GM12878 (cell line): ENCODE data around the gene ARF3. TPM values are rescaled to one million over a fixed set of nuclear protein-coding genes. Genes with fewer than 3 reads are reported as not detected.

ENCODE experiments used
- ATAC-seq: fragments of 200-7000 bp; cut with Tn5 transposase; 3 replicates; pipeline ENCODE4 v1.9.1; 2020; ENCODE audit warnings: mild to moderate bottlenecking, moderate library complexity
- BruUV-seq: library from RNA; stranded (reverse); fragments of 400-500 nt; replicated peaks from 2 replicates; lab custom pipeline; 2021; lab: Mats Ljungman, UMichigan
- CTCF ChIA-PET: fragments of 300-600 bp; sonication (Branson Sonifier 250); formaldehyde crosslinking; extraction: SDS; loops from one replicate; lab custom pipeline; 2021; ENCODE audit warnings: inconsistent platforms; lab: Yijun Ruan, JAX
- POLR2A ChIA-PET: fragments of 350-600 bp; formaldehyde crosslinking; extraction: SDS; loops from one replicate; lab custom pipeline; 2021; ENCODE audit warnings: inconsistent platforms; lab: Charles Lee
- RAD21 ChIA-PET: fragments of 300-600 bp; sonication (Branson Sonifier 250); formaldehyde crosslinking; loops from one replicate; lab custom pipeline; 2023; ENCODE audit warnings: antibody characterized with exemption; ENCODE audit not compliant: unreplicated experiment; lab: Charles Lee
- SMC1A ChIA-PET: fragments of 300-600 bp; sonication (Branson Sonifier 250); formaldehyde crosslinking; loops from one replicate; lab custom pipeline; 2023; ENCODE audit not compliant: unreplicated experiment, uncharacterized antibody; lab: Charles Lee
- DNase-seq: peaks from one replicate; pipeline ENCODE4 v3.0.0-alpha.2; 2011; ENCODE audit warnings: low read depth, low spot score
- FAIRE-seq: peaks from 3 replicates; lab custom pipeline; 2011; peaks lifted over from hg19 to GRCh38; lab: Jason Lieb, UNC
- H2AFZ ChIP-seq: 2 replicates; pipeline ENCODE4 v1.6.0; 2011; ENCODE audit warnings: low read depth, low read length, control low read depth; ENCODE audit not compliant: control insufficient read depth
- H3K27ac ChIP-seq: 2 replicates; pipeline ENCODE4 v1.5.1; 2011; ENCODE audit warnings: control low read depth; ENCODE audit not compliant: control insufficient read depth, insufficient read depth
- H3K27me3 ChIP-seq, 2 experiments: replicated peaks in 1 of 2; 2 replicates each; pipeline versions ENCODE4 v1.6.0 to v1.6.1; 2011; ENCODE audit warnings: low read length in 1 of 2; ENCODE audit not compliant: control insufficient read depth in 2 of 2, insufficient read depth in 2 of 2
- H3K36me3 ChIP-seq, 2 experiments: 2 replicates each; pipeline ENCODE4 v1.5.1; 2011; ENCODE audit warnings: low read length in 1 of 2; ENCODE audit not compliant: control insufficient read depth in 2 of 2, insufficient read depth in 2 of 2
- H3K4me1 ChIP-seq: 2 replicates; pipeline ENCODE4 v1.6.1; 2011; ENCODE audit warnings: mild to moderate bottlenecking, low read length, moderate library complexity, mixed read lengths; ENCODE audit not compliant: control insufficient read depth, insufficient read depth
- H3K4me2 ChIP-seq: 2 replicates; pipeline ENCODE4 v1.6.0; 2011; ENCODE audit warnings: control low read depth; ENCODE audit not compliant: control insufficient read depth, insufficient read depth
- H3K4me3 ChIP-seq: fragments of 200-600 bp; sonication (generic); 2 replicates; pipeline ENCODE4 v1.5.1; 2016
- H3K79me2 ChIP-seq: 2 replicates; pipeline ENCODE4 v1.6.0; 2011; ENCODE audit warnings: low read length; ENCODE audit not compliant: control insufficient read depth, insufficient read depth
- H3K9ac ChIP-seq: 2 replicates; pipeline ENCODE4 v1.8.0; 2011; ENCODE audit warnings: low read length, control low read depth, mixed read lengths; ENCODE audit not compliant: control insufficient read depth, insufficient read depth
- H3K9me3 ChIP-seq: replicated peaks from 3 replicates; pipeline ENCODE4 v1.5.1; 2011; ENCODE audit warnings: mild to moderate bottlenecking, low read length; ENCODE audit not compliant: control insufficient read depth, insufficient read depth
- H4K20me1 ChIP-seq: 2 replicates; pipeline ENCODE4 v1.6.0; 2011; ENCODE audit not compliant: control insufficient read depth, insufficient read depth
- CTCF ChIP-seq, 3 experiments: IDR thresholded peaks in 2 of 3; conservative IDR thresholded peaks in 1 of 3; 2 replicates each; pipeline ENCODE4 v1.5.1; 2011; ENCODE audit warnings: low read depth in 3 of 3, low read length in 3 of 3, mild to moderate bottlenecking in 3 of 3, control low read depth in 2 of 3, moderate library complexity in 2 of 3, inconsistent platforms in 1 of 3, mixed read lengths in 1 of 3; ENCODE audit not compliant: control insufficient read depth in 2 of 3, insufficient read depth in 1 of 3; ENCODE audit errors: extremely low read depth in 1 of 3
- PAX5 ChIP-seq: IDR thresholded peaks from 2 replicates; pipeline ENCODE4 v1.6.1; 2011; ENCODE audit warnings: low read depth, low read length, borderline replicate concordance
- RAD21 ChIP-seq: IDR thresholded peaks from 2 replicates; pipeline ENCODE4 v1.6.1; 2011; ENCODE audit warnings: mild to moderate bottlenecking, low read depth, low read length, moderate library complexity; ENCODE audit not compliant: insufficient read depth
- SMC3 ChIP-seq: IDR thresholded peaks from 2 replicates; pipeline ENCODE4 v1.6.1; 2011; ENCODE audit warnings: low read length, improper control_type of control experiment, borderline replicate concordance
- WGBS: methylation state at CpG from one replicate; pipeline ENCODE4 v1.1.6; 2016; ENCODE audit warnings: low lambda C conversion rate; ENCODE audit not compliant: insufficient replicate concordance, insufficient coverage; ENCODE audit errors: missing lambda C conversion rate; 5-methylcytosine and 5-hydroxymethylcytosine counted together
- in situ Hi-C: fragments of 300-500 bp; cut with MboI; formaldehyde crosslinking; loops from 9 replicates; pipeline ENCODE4 v1.14.3; 2018; ENCODE audit warnings: mixed read lengths
- intact Hi-C: fragments of 100-400 bp; cut with micrococcal nuclease; formaldehyde crosslinking; loops from one replicate; pipeline ENCODE4 v1.14.2; 2022; ENCODE audit not compliant: unreplicated experiment
- polyA plus RNA-seq, 11 experiments: library from polyadenylated mRNA; depleted of rRNA in 4 of 11; unstranded in 6 of 11; stranded (reverse) in 5 of 11; fragments of >200 nt; fragmentation: Nextera tagmentation in 4 of 11; fragmentation: Illumina TruSeq in 1 of 11; extraction: Ambion mirVana in 4 of 11; extraction: Trizol in 1 of 11; gene quantifications; 1 replicate in 1 of 11; 2 replicates in 10 of 11; pipeline versions ENCODE4 v1.2.1 to v1.2.3, GENCODE V29; 2011 to 2016; ENCODE audit warnings: inconsistent platforms in 2 of 11, missing spikeins in 2 of 11, low read depth in 1 of 11
- total RNA-seq, 4 experiments: library from RNA; depleted of rRNA in 3 of 4; stranded (reverse); fragments of >200 nt in 3 of 4; fragmentation: Illumina TruSeq in 1 of 4; extraction: Trizol in 1 of 4; gene quantifications; 2 replicates each; pipeline versions ENCODE4 v1.2.1 to v1.2.3, GENCODE V29; 2013 to 2021

Gene ARF3
- total and polyA plus RNA-seq, 10 of the 15 experiments (the other 5 are each of a cell fraction or from before 2014, with no cell fraction given) = 8.7 to 263 (median 74.4) TPM

- H3K4me3 ChIP-seq = no peak overlapping the region
- H3K36me3 ChIP-seq = peaks cover 16 to 26% of the 10 kb centered on the region in 2 experiments
- peak; percentile 14 to 46 (median 32); a peak in 3 of 6 replicates for TF ChIP-seq CTCF (IDR thresholded peaks at IDR 0.05 in 2 of 3, conservative IDR thresholded peaks at IDR 0.05 in 1 of 3; ENCODE audit: control insufficient read depth in 2 of 3, extremely low read depth in 1 of 3, insufficient read depth in 1 of 3, low read depth in 3 of 3, low read length in 3 of 3)
- no peak for TF ChIP-seq PAX5
- peak; percentile 44 for TF ChIP-seq RAD21
- peak; percentile 34; the same call in 1 of the 2 replicates for TF ChIP-seq SMC3
- TF ChIP-seq, all 136 proteins: peak for 3
- H3K27ac ChIP-seq = no peak overlapping the region
- POLR2A ChIA-PET = interaction anchor here (0.6 to 1.2 kb wide), 3 partner anchors 13 to 77 kb away, joined by 3 to 7 read pairs (median 6); no protein-coding TSS in a partner anchor
- H3K4me2 ChIP-seq = no peak overlapping the region
- no peaks in the 10 kb centered on the region for H3K4me1 ChIP-seq
- no peaks in the 10 kb centered on the region for H3K27me3 ChIP-seq
- 100% methylated on average over 1 of the region's 1 CpG for WGBS
- CTCF ChIA-PET = interaction anchor here (0.6 to 4.6 kb wide), 17 partner anchors 9 to 165 kb away, joined by 3 to 41 read pairs (median 4); partner anchors contain the start of genes FKBP11 and WNT1
- no TSS peak for BruUV-seq
- H4K20me1 ChIP-seq = no peaks in the 10 kb centered on the region
- in situ Hi-C loops = no loop called here
- intact Hi-C loops = no loop called here
- no peaks in the 10 kb centered on the region for H3K9me3 ChIP-seq
- RAD21 ChIA-PET = interaction anchor here (1.3 kb wide), 1 partner anchor 54 kb away, joined by 8 read pairs; no protein-coding TSS in a partner anchor
- ATAC-seq = peak; percentile 17; the same call in 1 of the 3 replicates
- H3K9ac ChIP-seq = no peak overlapping the region
- H2AFZ ChIP-seq = no peak overlapping the region
- SMC1A ChIA-PET = interaction anchor here (1.0 to 5.1 kb wide), 5 partner anchors 9 to 81 kb away, joined by 3 to 25 read pairs (median 9); partner anchors contain the start of genes ARF3, DDX23 and FKBP11
- no peak for DNase-seq
- no peak for FAIRE-seq
- H3K79me2 ChIP-seq = no peaks in the 10 kb centered on the region
Observed at GRCh38 chr12:48934312-48934706, 23.0 kb downstream of the ARF3 start.
